ENCODE measurements around the gene TTC32. TPM values are rescaled to one million over a fixed set of nuclear protein-coding genes. Genes with fewer than 3 reads are reported as not detected.

Gene TTC32
- 5.3 and 6.6 TPM in 2 replicates for polyA plus RNA-seq (2011; rRNA removed)
- 6.8 and 8.3 TPM in 2 replicates for polyA minus RNA-seq (2011; rRNA and poly(A)+ RNA removed)

- no peaks in the 10 kb centered on the region for H3K9me3 ChIP-seq (ENCODE audit: control insufficient read depth, insufficient read depth, low read length)
- ChIA-PET CTCF (no interaction called here), POLR2A (interaction anchor here (0.6 to 1.4 kb wide), 7 partner anchors 13 to 1341 kb away, joined by 3 to 5 read pairs (median 3); partner anchors contain the start of gene RDH14)
Observed at GRCh38 chr2:19901442-19902215, at the start of gene TTC32. TTC32 (minus strand) TSS chr2:19901983; CDS start chr2:19901854, 129 bp downstream.

GRCh38 chr2:19949071-19949470 is 47.3 kb upstream of the TTC32 start:
- H3K27me3 ChIP-seq (ENCODE audit: control insufficient read depth, insufficient read depth, low read length), result no peaks in the 10 kb centered on the region
- peak; percentile 33 for DNase-seq (ENCODE audit: low read depth, low spot score)
- CTCF ChIA-PET, result interaction anchor here (1.0 to 1.5 kb wide), 2 partner anchors 66 to 342 kb away, joined by 3 to 4 read pairs; no protein-coding TSS in a partner anchor
- TF ChIP-seq CTCF (IDR thresholded peaks at IDR 0.05; ENCODE audit: low read depth, low read length), result no peak
- H3K27ac ChIP-seq (ENCODE audit: low read depth, low read length), result no peak overlapping the region
- H3K9me3 ChIP-seq (ENCODE audit: control insufficient read depth, insufficient read depth, low read length), result no peaks in the 10 kb centered on the region
- no peak overlapping the region for H3K4me3 ChIP-seq (ENCODE audit: low read depth, low read length)
- POLR2A ChIA-PET, result interaction anchor here (0.6 to 0.7 kb wide), 2 partner anchors 34 to 47 kb away, joined by 3 to 10 read pairs; partner anchors contain the start of gene TTC32

More at GRCh38 chr2:19901442-19902215, at the start of gene TTC32:
- no peaks in the 10 kb centered on the region for H3K27me3 ChIP-seq (ENCODE audit: control insufficient read depth, insufficient read depth, low read length)
- no peak; the same call in 1 of the 2 replicates for TF ChIP-seq CTCF (IDR thresholded peaks at IDR 0.05; ENCODE audit: low read depth, low read length)
- H3K4me3 ChIP-seq (ENCODE audit: low read depth, low read length), result peak within 1 kb of the TSS; percentile 76
- peak; percentile 89 for DNase-seq (ENCODE audit: low read depth, low spot score)
- peak within 1 kb of the TSS; percentile 85 for H3K27ac ChIP-seq (ENCODE audit: low read depth, low read length)

- TF ChIP-seq CTCF (IDR thresholded peaks at IDR 0.05; ENCODE audit: low read depth, low read length), result no peak
- CTCF ChIA-PET, result interaction anchor here (0.5 to 1.6 kb wide), 9 partner anchors 8 to 203 kb away, joined by 3 to 9 read pairs (median 3); no protein-coding TSS in a partner anchor
- H3K4me3 ChIP-seq (ENCODE audit: low read depth, low read length), result no peak overlapping the region
- no peak overlapping the region for H3K27ac ChIP-seq (ENCODE audit: low read depth, low read length)
- DNase-seq (ENCODE audit: low read depth, low spot score), result no peak
- no peaks in the 10 kb centered on the region for H3K9me3 ChIP-seq (ENCODE audit: control insufficient read depth, insufficient read depth, low read length)
- H3K27me3 ChIP-seq (ENCODE audit: control insufficient read depth, insufficient read depth, low read length), result no peaks in the 10 kb centered on the region
- POLR2A ChIA-PET, result interaction anchor here (1.1 kb wide), 2 partner anchors 92 to 104 kb away, joined by 3 to 4 read pairs; partner anchors contain the start of gene LAPTM4A
Observed at GRCh38 chr2:19947184-19947940, 45.6 kb upstream of the TTC32 start.

GRCh38 chr2:19944205-19944845 is 42.5 kb upstream of the TTC32 start:
- POLR2A ChIA-PET, result no interaction called here
- CTCF ChIA-PET, result no interaction called here
- no peak overlapping the region for H3K4me3 ChIP-seq (ENCODE audit: low read depth, low read length)
- no peak overlapping the region for H3K27ac ChIP-seq (ENCODE audit: low read depth, low read length)
- DNase-seq (ENCODE audit: low read depth, low spot score), result no peak
- H3K27me3 ChIP-seq (ENCODE audit: control insufficient read depth, insufficient read depth, low read length), result no peaks in the 10 kb centered on the region
- H3K9me3 ChIP-seq (ENCODE audit: control insufficient read depth, insufficient read depth, low read length), result no peaks in the 10 kb centered on the region
- TF ChIP-seq CTCF (IDR thresholded peaks at IDR 0.05; ENCODE audit: low read depth, low read length), result no peak

All from AG04450 (cell line).